Hepatic stellate cell (primary cell): Measurements from ENCODE around the gene SNAP91.
"Not testable (repeated sequence)": the region's sequence is repeated elsewhere in the genome, so short reads cannot be mapped to it uniquely, and the experiment has no call there.

Experiments used
- DNase-seq: peaks from one replicate; pipeline ENCODE4 v3.0.0; 2011; ENCODE audit warnings: low spot score

The SNAP91 gene

GRCh38 chr6:83633149-83633548 is 75.8 kb downstream of the SNAP91 start:
- no peak for DNase-seq

GRCh38 chr6:83629908-83630307 is 79.0 kb downstream of the SNAP91 start:
- DNase-seq, result not testable (repeated sequence)

DNA sequence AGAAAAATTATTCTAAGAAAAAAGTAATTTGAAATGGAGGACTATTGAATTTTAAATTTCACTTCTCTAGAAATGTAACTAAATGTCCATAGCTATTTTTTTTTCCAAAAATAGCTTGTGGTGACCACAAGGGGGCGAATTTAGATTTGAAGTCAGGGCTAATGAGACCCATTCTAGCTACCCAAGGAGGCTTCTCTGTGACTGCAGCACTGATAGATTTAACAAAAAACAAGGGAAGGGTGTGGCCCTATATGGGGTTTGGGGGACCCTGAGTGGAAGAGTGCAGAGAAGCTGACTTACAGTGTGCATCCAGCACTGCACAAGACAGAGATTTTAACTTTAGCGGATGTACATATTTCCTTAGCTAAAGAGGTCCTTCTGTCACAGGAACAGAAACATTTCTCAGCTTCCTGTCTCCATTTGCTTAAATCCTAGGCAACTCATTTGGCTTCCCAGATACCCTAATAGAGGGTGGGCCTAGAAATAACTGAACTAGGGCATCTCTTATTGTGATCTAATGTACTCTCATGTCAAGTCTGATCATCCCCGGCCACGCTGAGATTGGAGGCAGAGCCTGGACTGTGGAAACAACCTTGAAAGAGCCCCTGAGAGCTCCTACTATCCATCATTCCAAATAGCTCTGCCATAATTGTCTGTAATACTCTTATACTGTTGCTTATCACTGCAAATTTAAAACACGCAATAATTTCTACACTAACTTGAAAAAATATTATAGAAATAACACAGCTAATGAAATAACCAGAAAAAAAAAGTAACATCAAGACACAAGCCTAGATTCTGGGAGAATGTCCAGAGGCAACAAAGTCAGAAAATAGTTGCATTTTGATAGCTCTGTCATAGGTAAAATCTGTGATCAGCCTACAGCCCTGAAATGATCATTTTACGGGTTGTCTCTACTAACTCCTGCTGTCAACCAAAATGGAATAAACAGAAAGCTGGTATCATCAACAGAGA is 93.6 kb downstream of the SNAP91 start:
- peak; percentile 12 for DNase-seq

- no peak for DNase-seq
Measured at GRCh38 chr6:83613378-83613777, 95.5 kb downstream of the SNAP91 start.

GRCh38 chr6:83609248-83609647 is 99.7 kb downstream of the SNAP91 start:
- DNase-seq, result no peak

GRCh38 chr6:83605517-83605916 is 103.4 kb downstream of the SNAP91 start:
- no peak for DNase-seq

DNA sequence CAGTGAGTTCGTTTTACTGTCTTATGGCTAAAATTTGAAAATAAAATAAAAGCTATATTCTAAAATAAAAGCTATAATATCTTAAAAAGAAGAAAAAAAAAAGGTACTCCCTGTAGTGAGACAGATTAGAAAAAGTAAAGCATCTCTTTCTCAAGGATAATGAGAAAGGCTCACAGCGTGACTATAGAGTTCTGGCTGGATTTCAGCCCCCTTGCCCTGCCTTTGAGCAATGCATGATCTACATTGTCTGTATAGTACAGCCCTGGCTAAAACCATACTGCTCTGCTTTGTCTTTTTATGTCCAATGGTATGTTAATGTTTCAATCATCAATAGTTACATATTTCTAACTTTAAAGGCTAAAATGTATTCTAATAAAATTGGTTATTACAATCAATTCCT is 105.3 kb downstream of the SNAP91 start:
- DNase-seq, result no peak

DNA sequence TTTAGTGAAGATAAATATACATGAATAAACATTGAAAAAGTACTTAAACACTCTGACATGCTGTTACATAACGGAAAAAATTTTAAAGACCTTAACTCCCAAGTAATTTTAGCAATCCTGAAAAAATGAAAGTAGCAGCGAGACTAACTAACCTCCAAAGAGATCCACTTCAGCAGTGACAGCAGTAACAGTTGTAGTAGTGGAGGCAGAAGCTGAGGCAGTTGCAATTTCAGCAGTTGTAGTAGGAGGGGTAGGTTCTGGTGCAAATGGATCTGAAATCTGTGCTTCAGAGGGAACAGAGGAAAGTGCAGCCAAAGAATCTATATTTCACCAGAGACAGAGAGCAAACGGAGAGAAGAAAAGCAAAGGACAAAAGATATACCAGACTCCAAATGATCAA is 107.8 kb downstream of the SNAP91 start:
- no peak for DNase-seq

GRCh38 chr6:83600459-83600858 is 108.4 kb downstream of the SNAP91 start:
- no peak for DNase-seq

DNA sequence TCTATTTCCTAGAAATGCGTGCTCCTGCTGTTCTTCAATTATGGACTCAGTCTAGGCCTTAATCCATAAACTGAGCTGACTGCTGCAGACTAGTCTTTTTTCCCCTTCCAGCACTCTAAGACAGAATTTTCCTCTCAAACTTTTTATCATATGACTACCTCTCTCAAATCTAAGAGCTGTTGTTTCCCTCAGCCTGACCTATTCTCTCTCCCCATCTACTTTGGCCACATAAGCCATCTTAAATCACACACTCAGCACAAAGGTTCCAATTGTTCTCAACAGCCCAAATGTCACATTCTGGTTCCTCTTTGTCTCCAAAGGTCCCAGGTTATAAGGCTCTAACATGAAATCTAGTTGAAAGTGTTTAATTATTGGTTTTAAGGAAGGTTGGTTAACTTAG is 111.4 kb downstream of the SNAP91 start:
- DNase-seq, result no peak

- no peak for DNase-seq
Measured at GRCh38 chr6:83597051-83597450, 111.8 kb downstream of the SNAP91 start.

DNA sequence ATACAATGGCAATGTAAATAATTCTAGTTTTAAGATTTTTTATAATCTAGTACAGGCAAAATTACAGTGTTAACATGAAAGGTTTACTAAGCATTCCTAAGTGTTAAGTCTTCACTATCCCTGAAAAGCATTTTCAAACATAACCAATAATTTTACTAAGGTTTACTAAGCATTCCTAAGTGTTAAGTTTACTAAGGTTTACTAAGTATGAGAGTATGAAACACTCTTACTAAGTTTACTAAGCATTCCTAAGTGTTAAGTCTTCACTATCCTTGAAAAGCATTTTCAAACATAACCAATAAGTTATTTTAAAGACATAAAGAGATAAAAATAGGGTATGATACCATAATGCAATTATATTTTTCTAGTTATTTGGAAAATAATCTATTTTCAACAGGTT is 114.0 kb downstream of the SNAP91 start:
- DNase-seq, result no peak

DNA sequence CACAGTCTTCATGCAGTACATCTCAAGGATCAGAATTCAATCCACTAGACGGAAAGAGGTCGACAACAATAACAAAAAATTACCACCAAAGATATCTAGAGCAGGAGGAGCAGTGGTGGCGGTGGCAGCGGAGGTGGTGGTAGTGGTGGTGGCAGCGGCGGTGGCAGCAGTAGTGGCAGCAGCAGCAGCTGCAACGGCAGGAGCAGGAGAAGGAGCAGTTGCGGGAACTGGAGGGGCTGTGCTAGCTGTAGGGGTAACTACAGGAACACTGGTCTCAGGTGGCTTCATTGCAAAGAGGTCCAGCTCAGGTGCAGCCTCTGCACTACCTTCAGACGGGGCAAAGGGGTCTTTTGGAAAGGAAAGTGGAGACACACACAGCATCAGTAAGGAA is 115.5 kb downstream of the SNAP91 start:
- no peak for DNase-seq

DNA sequence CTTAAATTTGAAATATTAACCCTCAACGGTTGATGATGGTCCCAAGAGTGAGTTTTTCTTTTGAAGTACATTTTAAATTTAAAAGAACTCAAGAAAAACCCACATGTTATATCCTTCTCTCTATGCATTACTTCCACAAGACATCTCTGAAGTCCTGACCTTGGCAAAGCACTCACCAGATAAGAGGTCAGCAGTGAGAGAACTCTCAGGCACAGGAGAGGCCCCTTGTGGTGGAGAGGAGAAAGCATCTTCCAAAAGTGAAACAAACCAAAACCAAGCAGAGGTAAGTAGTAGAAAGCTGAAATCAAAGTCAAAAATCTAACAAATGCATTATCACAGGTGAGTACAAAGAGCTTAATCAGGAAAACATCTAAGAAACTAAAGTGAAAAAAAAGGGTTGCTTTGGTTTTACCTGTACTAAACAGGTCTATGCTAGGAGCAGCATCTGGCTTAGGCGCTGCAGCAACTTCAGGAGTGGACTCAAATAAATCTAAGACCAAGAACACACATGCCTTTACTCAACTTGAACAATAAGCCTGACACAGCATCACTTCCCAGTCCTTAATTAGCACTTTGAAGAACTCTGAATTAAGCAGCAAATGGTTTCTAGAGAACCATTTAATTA is 116.0 kb downstream of the SNAP91 start:
- no peak for DNase-seq

- DNase-seq, result no peak
Measured at GRCh38 chr6:83590416-83590815, 118.5 kb downstream of the SNAP91 start.

DNA sequence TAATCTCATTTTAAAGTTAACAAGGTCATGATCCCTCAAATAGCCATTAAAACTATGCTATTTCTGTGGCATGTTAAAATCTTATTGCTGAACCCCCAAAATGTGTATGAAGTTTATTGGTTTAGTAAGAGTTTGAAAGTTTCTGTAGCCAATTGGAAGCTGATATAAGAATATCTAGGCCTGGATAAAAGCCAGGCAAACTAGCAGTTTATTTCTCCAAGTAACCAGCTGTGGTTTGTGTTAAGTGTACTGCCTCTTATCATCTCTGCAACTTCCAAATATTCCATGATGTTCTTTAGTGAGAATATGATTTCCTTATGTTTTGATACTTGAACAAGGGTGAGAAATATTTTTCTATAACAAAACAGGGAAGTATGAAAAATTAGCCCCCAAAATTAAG is 119.8 kb downstream of the SNAP91 start:
- DNase-seq, result no peak

DNA sequence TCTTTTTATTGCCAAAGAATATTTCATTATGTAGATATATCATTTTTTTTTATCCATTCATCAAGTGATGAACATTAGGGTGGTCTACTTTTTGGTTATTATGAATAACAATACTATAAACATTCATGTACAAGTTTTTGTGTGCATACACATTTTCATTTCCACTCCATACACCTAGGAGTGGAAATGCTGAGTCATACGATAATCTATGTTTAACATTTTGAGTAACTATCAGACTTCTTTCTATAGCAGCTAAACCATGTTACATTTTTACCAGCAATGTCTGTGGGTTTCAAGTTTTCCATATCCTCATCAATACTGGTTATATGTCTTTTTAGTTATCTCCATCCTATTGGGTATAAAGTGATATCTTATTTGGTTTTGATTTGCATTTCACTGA is 130.8 kb downstream of the SNAP91 start:
- no peak for DNase-seq

DNA sequence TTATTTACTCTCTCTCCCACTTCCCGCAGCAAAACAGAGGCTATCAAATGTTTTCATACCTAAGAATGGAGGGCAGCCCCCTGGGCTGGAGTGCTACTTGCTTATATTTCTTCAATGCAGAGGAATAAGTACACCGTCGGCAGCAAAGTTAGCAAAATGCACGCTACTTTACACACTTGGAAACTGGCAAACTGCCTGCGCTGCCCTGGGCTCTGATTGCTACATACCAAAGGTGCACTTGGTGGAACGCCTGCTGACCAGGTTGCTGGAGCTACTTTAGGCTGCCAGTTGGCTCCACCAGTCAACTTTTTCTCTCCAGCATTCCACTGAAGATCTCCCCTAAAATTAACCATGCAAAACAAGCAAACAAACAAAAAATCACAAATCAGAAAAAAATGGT is 134.1 kb downstream of the SNAP91 start:
- DNase-seq, result no peak

- DNase-seq, result not testable (repeated sequence)
Measured at GRCh38 chr6:83571663-83572185, 137.2 kb downstream of the SNAP91 start.

GRCh38 chr6:83558975-83559374 is 149.9 kb downstream of the SNAP91 start:
- DNase-seq, result no peak

DNA sequence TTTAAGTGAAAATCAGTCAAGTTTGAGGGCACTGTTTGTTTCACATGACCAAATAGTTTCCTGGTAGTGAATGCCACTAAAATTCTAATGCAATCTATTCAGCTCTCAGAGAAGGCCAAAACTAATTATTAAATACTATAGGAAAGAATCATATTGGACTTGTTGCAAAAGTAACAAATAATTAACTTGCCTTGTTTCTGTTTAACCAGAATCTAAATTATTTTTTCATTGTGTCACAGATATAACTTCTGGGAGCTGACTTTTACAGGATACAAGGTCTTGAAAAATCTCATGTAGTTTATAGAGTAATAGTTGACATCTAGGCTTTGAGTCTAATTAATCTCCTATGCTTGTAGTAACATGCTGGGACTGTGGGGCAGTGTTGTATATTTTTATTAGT is 152.0 kb downstream of the SNAP91 start:
- DNase-seq, result no peak

- not testable (repeated sequence) for DNase-seq
Measured at GRCh38 chr6:83551748-83552147, 157.2 kb downstream of the SNAP91 start.

DNA sequence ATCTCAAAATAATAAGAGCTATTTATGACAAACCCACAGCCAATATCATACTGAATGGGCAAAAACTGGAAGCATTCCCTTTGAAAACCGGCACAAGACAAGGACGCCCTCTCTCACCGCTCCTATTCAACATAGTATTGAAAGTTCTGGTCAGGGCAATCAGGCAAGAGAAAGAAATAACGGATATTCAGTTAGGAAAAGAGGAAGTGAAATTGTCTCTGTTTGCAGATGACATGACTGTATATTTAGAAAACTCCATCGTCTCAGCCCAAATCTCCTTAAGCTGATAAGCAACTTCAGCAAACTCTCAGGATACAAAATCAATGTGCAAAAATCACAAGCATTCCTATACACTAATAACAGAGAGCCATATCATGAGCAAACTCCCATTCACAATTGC is 158.4 kb downstream of the SNAP91 start:
- not testable (repeated sequence) for DNase-seq
